HG03378 (cell line): ENCODE measurements around the gene EEF1A2.

Source experiments
- ATAC-seq: cut with Tn5 transposase; IDR thresholded peaks from one replicate; pipeline ENCODE4 v1.9.1; 2021; ENCODE audit warnings: mild to moderate bottlenecking, moderate library complexity; ENCODE audit not compliant: unreplicated experiment

The EEF1A2 gene

GRCh38 chr20:63498960-63499337 is at the start of gene EEF1A2:
Gene EEF1A2 (minus strand): TSS chr20:63499083. CDS start chr20:63497763, 1,320 bp downstream.
- no peak for ATAC-seq

- no peak for ATAC-seq
These were observed 49.7 kb upstream of the EEF1A2 start for GRCh38 chr20:63548542-63548941.

DNA sequence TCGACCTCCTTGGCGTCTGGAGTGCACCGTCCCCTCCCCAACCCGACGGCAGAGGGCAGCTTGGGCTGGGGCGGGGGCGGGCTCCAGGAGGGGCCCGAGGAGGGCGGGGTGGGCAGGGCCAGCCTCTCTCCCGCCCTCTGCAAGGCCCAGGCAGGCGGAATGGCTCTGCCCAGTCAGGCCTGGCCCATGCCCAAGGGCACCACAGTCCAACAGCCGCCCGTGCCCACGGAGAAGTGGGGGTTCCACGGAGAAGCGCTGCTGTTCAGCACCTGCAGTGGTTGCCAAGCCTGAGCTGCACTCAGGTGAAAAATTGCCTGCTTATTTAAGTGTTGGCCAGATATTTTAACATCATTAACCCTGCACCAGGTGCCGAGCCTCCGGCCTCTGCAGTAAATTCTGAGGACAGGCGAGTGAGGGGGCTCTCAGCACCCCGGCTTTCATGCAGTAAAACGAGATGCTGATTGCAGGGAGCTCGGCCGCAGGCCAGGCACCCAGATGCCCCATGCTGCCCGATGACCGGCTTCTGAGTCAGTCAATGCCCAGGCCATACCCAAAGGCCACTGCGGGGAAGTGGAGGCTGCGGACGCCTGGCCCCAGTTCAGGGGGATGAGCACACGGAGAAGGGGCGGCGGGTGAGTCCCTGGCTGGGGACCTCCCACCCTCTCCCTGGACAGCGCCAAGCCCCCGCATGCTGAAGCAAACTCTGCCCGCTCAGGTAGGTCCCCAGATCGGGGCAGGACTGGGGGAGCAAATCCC is 49.0 kb upstream of the EEF1A2 start, which contains the start of gene SRMS:
Gene SRMS (minus strand): TSS at position 25 of the 756 bp plus-strand sequence. CDS start 286 bp downstream, outside the sequence.
- ATAC-seq: no peak

GRCh38 chr20:63546956-63547724 is 48.3 kb upstream of the EEF1A2 start:
- ATAC-seq: no peak

- no peak for ATAC-seq
These were observed 47.5 kb upstream of the EEF1A2 start for GRCh38 chr20:63546256-63546955.

DNA sequence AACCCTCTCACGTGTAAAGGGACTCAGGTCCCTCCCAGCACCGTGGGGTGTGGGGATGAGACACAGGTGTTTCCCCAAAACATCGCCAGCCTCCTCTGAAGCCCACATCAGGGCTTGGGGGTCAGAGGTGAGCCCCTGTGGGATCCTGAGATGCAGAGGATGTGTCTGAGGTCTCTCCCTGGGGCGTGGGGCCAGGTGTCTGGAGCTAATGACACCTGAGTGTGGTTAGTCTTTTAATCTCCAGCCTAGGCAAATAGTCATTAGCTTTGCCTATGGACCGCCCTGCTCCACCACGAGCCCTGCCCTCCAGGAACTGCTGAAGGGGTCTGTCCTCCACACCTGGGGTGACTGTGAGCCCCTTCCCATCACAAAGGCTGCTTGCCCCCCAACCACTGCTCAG is 46.9 kb upstream of the EEF1A2 start:
- no peak for ATAC-seq

DNA sequence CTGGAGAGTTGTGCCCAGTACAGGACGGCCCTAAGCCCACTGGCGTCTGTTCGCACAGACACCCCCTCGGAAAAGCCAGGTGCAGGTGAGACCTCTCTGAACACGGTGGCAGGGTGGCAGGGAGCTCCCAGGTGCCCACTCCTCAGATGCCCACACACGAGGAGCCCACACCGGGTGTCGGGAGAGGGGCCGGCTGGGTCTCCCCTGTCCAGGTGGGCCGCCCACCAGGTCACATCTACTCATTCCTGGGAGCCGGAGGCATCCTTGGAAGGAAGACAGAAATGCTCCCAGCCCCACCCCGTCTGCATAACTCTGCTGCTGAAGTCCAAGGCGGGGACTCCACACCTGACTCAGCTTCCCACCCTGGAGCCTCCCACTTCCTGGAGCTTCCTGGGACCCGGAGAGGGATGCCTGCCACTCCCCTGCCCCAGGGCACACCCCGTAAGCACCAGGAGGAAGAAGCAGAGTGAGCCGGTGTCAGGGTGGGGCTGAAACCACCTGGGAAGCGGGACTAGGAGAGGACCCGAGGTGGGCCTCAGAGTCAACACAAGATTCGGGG is 46.2 kb upstream of the EEF1A2 start:
- ATAC-seq: no peak

GRCh38 chr20:63544241-63544957 is 45.5 kb upstream of the EEF1A2 start:
- ATAC-seq: no peak

DNA sequence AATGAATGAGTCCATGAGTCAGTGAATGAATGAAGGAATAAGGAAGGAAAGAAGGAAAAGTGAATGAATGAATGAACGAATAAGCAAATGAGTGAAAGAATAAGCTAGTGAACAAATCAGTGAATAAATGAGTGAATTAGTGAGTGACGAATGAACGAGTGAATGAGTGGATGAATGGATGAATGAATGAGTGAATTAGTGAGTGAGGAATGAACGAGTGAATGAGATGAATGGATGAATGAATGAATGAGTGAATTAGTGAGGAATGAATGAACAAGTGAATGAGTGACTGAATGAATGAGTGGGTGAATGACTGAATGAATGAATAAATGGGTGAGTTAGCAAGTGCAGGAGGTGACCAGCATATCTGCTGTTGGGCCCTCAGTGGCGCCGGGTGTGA is 44.9 kb upstream of the EEF1A2 start:
- no peak for ATAC-seq

GRCh38 chr20:63543131-63543530 is 44.2 kb upstream of the EEF1A2 start:
- no peak for ATAC-seq

GRCh38 chr20:63542696-63543095 is 43.8 kb upstream of the EEF1A2 start:
- ATAC-seq: peak; percentile 29

GRCh38 chr20:63542031-63542559 is 43.2 kb upstream of the EEF1A2 start:
- ATAC-seq: no peak

DNA sequence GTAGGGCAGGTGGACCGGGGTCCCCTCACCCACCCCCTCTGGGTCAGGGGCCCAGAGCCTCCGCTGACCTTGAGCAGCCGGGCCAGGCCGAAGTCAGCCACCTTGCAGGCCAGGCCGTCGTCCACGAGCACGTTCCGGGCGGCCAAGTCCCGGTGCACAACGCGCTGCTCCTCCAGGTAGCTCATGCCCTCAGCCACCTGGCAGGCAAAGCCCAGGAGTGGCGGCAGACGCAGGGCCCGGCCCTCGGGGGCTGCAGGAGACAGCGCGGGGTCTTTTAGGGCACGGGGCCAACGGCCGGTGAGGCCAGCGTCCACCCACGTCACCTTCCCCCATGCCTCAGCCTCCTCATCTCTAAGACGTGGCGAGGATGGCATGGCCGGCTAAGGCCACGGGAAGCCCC is 42.5 kb upstream of the EEF1A2 start:
- no peak for ATAC-seq

DNA sequence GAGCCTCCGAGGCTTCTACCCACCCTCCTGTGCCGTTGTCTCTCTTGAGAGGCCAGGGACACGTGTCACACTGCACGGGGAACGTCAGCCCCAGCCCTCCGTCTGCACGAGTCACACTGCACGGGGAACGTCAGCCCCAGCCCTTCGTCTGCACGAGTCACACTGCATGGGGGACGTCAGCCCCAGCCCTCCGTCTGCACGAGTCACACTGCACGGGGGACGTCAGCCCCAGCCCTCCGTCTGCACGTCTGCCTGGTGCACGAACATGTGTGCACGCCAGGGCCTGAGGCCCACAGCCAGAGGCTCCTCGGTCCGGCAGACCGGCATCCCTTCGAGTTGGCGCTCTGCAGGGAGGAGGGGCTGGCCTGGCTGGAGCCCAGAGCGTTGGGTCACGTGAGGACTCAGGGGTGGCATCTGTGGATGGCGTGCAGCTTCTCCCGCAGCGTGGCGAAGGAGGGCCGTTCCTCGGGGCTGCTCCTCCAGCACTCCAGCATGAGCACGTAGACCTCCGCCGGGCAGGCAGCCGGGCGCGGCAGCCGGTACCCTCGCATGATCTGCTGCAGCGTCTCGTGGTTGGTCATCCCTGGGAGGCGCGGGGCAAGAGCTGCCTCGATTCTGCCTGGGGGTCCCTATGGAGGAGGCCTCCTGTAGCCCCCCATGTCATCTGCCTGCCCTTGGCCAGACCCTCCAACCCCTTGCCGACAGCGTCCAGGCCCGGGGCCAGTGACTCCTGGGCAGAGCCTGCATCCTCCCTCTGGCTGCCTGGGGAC is 41.7 kb upstream of the EEF1A2 start:
- ATAC-seq: no peak

- no peak for ATAC-seq
These were observed 40.8 kb upstream of the EEF1A2 start for GRCh38 chr20:63539441-63540370.

DNA sequence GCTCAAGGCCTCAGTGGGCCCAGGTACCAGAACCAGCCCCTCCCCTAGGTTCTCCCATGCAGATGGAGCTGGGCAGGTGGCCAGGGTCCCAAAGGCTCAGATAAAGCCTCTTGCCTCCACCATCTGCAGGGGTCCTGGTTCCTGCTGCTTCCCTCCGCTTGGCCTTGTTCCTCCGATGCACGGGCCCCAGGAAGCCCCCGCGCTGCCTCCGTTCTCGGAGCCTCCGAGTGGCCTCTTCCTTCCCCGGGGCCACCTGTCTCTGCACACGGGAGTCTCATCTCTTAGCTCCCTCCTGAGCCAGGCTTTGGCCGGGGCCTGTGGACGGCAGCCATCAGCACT is 40.2 kb upstream of the EEF1A2 start:
- no peak for ATAC-seq

DNA sequence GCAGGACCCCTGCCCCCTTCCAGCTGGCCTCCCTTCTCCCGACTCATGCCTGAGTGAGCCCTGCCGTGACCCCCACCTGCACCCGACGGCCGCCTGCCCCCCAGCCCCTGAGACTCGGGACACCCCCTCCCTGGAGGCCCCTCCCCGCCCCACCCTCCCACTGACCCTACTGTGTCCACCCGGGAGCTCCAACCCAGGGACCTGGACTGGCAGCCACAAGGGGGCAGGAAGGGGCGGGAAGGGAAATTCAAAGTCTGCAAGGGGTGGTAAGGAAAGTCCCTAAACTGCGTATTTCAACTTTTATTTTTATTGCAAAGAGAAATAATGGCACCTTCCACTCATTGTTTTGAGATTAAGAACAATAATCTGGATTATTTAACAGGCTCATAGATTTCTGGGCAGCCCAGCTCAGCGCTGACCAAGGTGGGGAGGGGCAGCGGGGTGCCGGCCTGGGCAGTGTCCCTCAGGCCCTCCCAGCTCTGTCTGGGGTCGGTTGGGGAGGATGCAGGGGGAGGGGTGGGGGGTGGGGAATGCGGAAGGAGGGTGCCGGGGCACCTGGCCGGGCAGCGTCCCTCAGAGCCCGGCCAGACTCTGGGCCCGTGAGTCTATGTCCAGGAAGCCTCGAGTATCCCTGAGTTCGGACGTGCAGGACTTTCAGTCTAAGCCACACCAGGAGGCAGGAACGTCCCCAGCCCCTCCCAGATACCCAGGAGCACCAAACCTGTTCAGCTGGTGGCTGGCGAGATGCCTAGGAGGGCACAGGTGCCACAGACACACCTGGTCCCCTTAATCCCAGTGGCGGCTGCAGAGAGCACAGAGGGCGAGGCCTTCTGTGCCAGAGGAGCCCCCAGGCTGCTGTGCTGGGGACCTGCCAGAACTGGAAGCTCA is 39.6 kb upstream of the EEF1A2 start:
- no peak for ATAC-seq
